GM12878 (cell line): ENCODE data around the gene DCTN2. TPM values are rescaled to one million over a fixed set of nuclear protein-coding genes. Genes with fewer than 3 reads are reported as not detected.

Experiments
- ATAC-seq: fragments of 200-7000 bp; cut with Tn5 transposase; 3 replicates; pipeline ENCODE4 v1.9.1; 2020; ENCODE audit warnings: mild to moderate bottlenecking, moderate library complexity
- BruUV-seq: library from RNA; stranded (reverse); fragments of 400-500 nt; replicated peaks from 2 replicates; lab custom pipeline; 2021; lab: Mats Ljungman, UMichigan
- CTCF ChIA-PET: fragments of 300-600 bp; sonication (Branson Sonifier 250); formaldehyde crosslinking; extraction: SDS; loops from one replicate; lab custom pipeline; 2021; ENCODE audit warnings: inconsistent platforms; lab: Yijun Ruan, JAX
- POLR2A ChIA-PET: fragments of 350-600 bp; formaldehyde crosslinking; extraction: SDS; loops from one replicate; lab custom pipeline; 2021; ENCODE audit warnings: inconsistent platforms; lab: Charles Lee
- RAD21 ChIA-PET: fragments of 300-600 bp; sonication (Branson Sonifier 250); formaldehyde crosslinking; loops from one replicate; lab custom pipeline; 2023; ENCODE audit warnings: antibody characterized with exemption; ENCODE audit not compliant: unreplicated experiment; lab: Charles Lee
- SMC1A ChIA-PET: fragments of 300-600 bp; sonication (Branson Sonifier 250); formaldehyde crosslinking; loops from one replicate; lab custom pipeline; 2023; ENCODE audit not compliant: unreplicated experiment, uncharacterized antibody; lab: Charles Lee
- DNase-seq: peaks from one replicate; pipeline ENCODE4 v3.0.0-alpha.2; 2011; ENCODE audit warnings: low read depth, low spot score
- FAIRE-seq: peaks from 3 replicates; lab custom pipeline; 2011; peaks lifted over from hg19 to GRCh38; lab: Jason Lieb, UNC
- H2AFZ ChIP-seq: 2 replicates; pipeline ENCODE4 v1.6.0; 2011; ENCODE audit warnings: low read depth, low read length, control low read depth; ENCODE audit not compliant: control insufficient read depth
- H3K27ac ChIP-seq: 2 replicates; pipeline ENCODE4 v1.5.1; 2011; ENCODE audit warnings: control low read depth; ENCODE audit not compliant: control insufficient read depth, insufficient read depth
- H3K27me3 ChIP-seq, 2 experiments: replicated peaks in 1 of 2; 2 replicates each; pipeline versions ENCODE4 v1.6.0 to v1.6.1; 2011; ENCODE audit warnings: low read length in 1 of 2; ENCODE audit not compliant: control insufficient read depth in 2 of 2, insufficient read depth in 2 of 2
- H3K36me3 ChIP-seq, 2 experiments: 2 replicates each; pipeline ENCODE4 v1.5.1; 2011; ENCODE audit warnings: low read length in 1 of 2; ENCODE audit not compliant: control insufficient read depth in 2 of 2, insufficient read depth in 2 of 2
- H3K4me1 ChIP-seq: 2 replicates; pipeline ENCODE4 v1.6.1; 2011; ENCODE audit warnings: mild to moderate bottlenecking, low read length, moderate library complexity, mixed read lengths; ENCODE audit not compliant: control insufficient read depth, insufficient read depth
- H3K4me2 ChIP-seq: 2 replicates; pipeline ENCODE4 v1.6.0; 2011; ENCODE audit warnings: control low read depth; ENCODE audit not compliant: control insufficient read depth, insufficient read depth
- H3K4me3 ChIP-seq: fragments of 200-600 bp; sonication (generic); 2 replicates; pipeline ENCODE4 v1.5.1; 2016
- H3K79me2 ChIP-seq: 2 replicates; pipeline ENCODE4 v1.6.0; 2011; ENCODE audit warnings: low read length; ENCODE audit not compliant: control insufficient read depth, insufficient read depth
- H3K9ac ChIP-seq: 2 replicates; pipeline ENCODE4 v1.8.0; 2011; ENCODE audit warnings: low read length, control low read depth, mixed read lengths; ENCODE audit not compliant: control insufficient read depth, insufficient read depth
- H3K9me3 ChIP-seq: replicated peaks from 3 replicates; pipeline ENCODE4 v1.5.1; 2011; ENCODE audit warnings: mild to moderate bottlenecking, low read length; ENCODE audit not compliant: control insufficient read depth, insufficient read depth
- H4K20me1 ChIP-seq: 2 replicates; pipeline ENCODE4 v1.6.0; 2011; ENCODE audit not compliant: control insufficient read depth, insufficient read depth
- E4F1 ChIP-seq: fragments of 450-650 bp; IDR thresholded peaks from 2 replicates; pipeline ENCODE4 v1.6.1; 2018; ENCODE audit warnings: borderline replicate concordance, mild to moderate bottlenecking; ENCODE audit not compliant: partially characterized antibody
- EED ChIP-seq: sonication (generic); IDR thresholded peaks from 2 replicates; pipeline ENCODE4 v1.6.1; 2016; ENCODE audit warnings: antibody characterized with exemption, low read depth
- EP300 ChIP-seq, 2 experiments: fragments of 150-350 bp in 1 of 2; IDR thresholded peaks; 2 replicates each; pipeline ENCODE4 v1.6.1; 2011 to 2012; ENCODE audit warnings: low read depth in 2 of 2, low read length in 2 of 2, borderline replicate concordance in 1 of 2, improper control_type of control experiment in 1 of 2, inconsistent platforms in 1 of 2; ENCODE audit not compliant: control insufficient read depth in 1 of 2
- HDAC6 ChIP-seq: fragments of 200-600 bp; sonication (generic); IDR thresholded peaks from one replicate; pipeline ENCODE4 v1.8.0; 2017; ENCODE audit warnings: antibody characterized with exemption; ENCODE audit not compliant: unreplicated experiment
- IKZF1 ChIP-seq: fragments of 450-650 bp; conservative IDR thresholded peaks from 2 replicates; pipeline ENCODE4 v1.6.1; 2017; ENCODE audit warnings: antibody characterized with exemption, mild to moderate bottlenecking
- LARP7 ChIP-seq: fragments of 450-650 bp; IDR thresholded peaks from 2 replicates; pipeline ENCODE4 v1.6.1; 2017; ENCODE audit warnings: mild to moderate bottlenecking
- PML ChIP-seq: IDR thresholded peaks from 2 replicates; pipeline ENCODE4 v1.6.1; 2012; ENCODE audit warnings: low read length, inconsistent platforms
- POLR2AphosphoS2 ChIP-seq: IDR thresholded peaks from 2 replicates; pipeline ENCODE4 v1.6.1; 2011; ENCODE audit warnings: low read depth, mild to moderate bottlenecking, low read length, improper control_type of control experiment, moderate library complexity
- RFX5 ChIP-seq: IDR thresholded peaks from 2 replicates; pipeline ENCODE4 v1.6.1; 2011; ENCODE audit warnings: low read depth, low read length, improper control_type of control experiment
- RUNX3 ChIP-seq: IDR thresholded peaks from 2 replicates; pipeline ENCODE4 v1.6.1; 2012; ENCODE audit warnings: low read length, inconsistent platforms
- SMAD5 ChIP-seq: IDR thresholded peaks from 2 replicates; pipeline ENCODE4 v1.6.1; 2016; ENCODE audit warnings: antibody characterized with exemption, low read depth
- SUZ12 ChIP-seq: fragments of 200-600 bp; sonication (generic); IDR thresholded peaks from one replicate; pipeline ENCODE4 v1.6.1; 2018; ENCODE audit warnings: antibody characterized with exemption, mild to moderate bottlenecking; ENCODE audit not compliant: unreplicated experiment
- TCF12 ChIP-seq: IDR thresholded peaks from 2 replicates; pipeline ENCODE4 v1.6.1; 2011; ENCODE audit warnings: low read depth, mild to moderate bottlenecking, low read length
- USF1 ChIP-seq: IDR thresholded peaks from 2 replicates; pipeline ENCODE4 v1.6.1; 2011; ENCODE audit warnings: borderline replicate concordance, low read depth, mild to moderate bottlenecking, moderate library complexity, mixed read lengths, low read length; ENCODE audit not compliant: insufficient read depth; ENCODE audit errors: extremely low read length
- YBX1 ChIP-seq: fragments of 450-650 bp; IDR thresholded peaks from 2 replicates; pipeline ENCODE4 v1.6.1; 2016; ENCODE audit warnings: antibody characterized with exemption
- WGBS: methylation state at CpG from one replicate; pipeline ENCODE4 v1.1.6; 2016; ENCODE audit warnings: low lambda C conversion rate; ENCODE audit not compliant: insufficient replicate concordance, insufficient coverage; ENCODE audit errors: missing lambda C conversion rate; 5-methylcytosine and 5-hydroxymethylcytosine counted together
- in situ Hi-C: fragments of 300-500 bp; cut with MboI; formaldehyde crosslinking; loops from 9 replicates; pipeline ENCODE4 v1.14.3; 2018; ENCODE audit warnings: mixed read lengths
- intact Hi-C: fragments of 100-400 bp; cut with micrococcal nuclease; formaldehyde crosslinking; loops from one replicate; pipeline ENCODE4 v1.14.2; 2022; ENCODE audit not compliant: unreplicated experiment
- polyA plus RNA-seq, 11 experiments: library from polyadenylated mRNA; depleted of rRNA in 4 of 11; unstranded in 6 of 11; stranded (reverse) in 5 of 11; fragments of >200 nt; fragmentation: Nextera tagmentation in 4 of 11; fragmentation: Illumina TruSeq in 1 of 11; extraction: Ambion mirVana in 4 of 11; extraction: Trizol in 1 of 11; gene quantifications; 1 replicate in 1 of 11; 2 replicates in 10 of 11; pipeline versions ENCODE4 v1.2.1 to v1.2.3, GENCODE V29; 2011 to 2016; ENCODE audit warnings: inconsistent platforms in 2 of 11, missing spikeins in 2 of 11, low read depth in 1 of 11
- total RNA-seq, 4 experiments: library from RNA; depleted of rRNA in 3 of 4; stranded (reverse); fragments of >200 nt in 3 of 4; fragmentation: Illumina TruSeq in 1 of 4; extraction: Trizol in 1 of 4; gene quantifications; 2 replicates each; pipeline versions ENCODE4 v1.2.1 to v1.2.3, GENCODE V29; 2013 to 2021

Gene DCTN2
- total and polyA plus RNA-seq, 10 of the 15 experiments (the other 5 are each of a cell fraction or from before 2014, with no cell fraction given): 32.3 to 171 (median 100) TPM

GRCh38 chr12:57590864-57591781, 44.1 kb upstream of the DCTN2 start, which contains the start of gene PIP4K2C:
Gene PIP4K2C, plus strand, starts transcription at chr12:57591192. Its CDS starts 98 bp downstream, at chr12:57591290.
- in situ Hi-C loops (no loop called here), intact Hi-C loops (loop anchor here (5.0 kb wide), 1 partner anchor 101 kb away; the partner anchor contains the start of gene OS9)
- ChIA-PET CTCF (interaction anchor here (0.6 to 5.1 kb wide), 7 partner anchors 8 to 136 kb away, joined by 3 to 52 read pairs (median 5); partner anchors contain the start of genes INHBE and OS9), RAD21 (interaction anchor here (2.3 kb wide), 1 partner anchor 23 kb away, joined by 8 read pairs; no protein-coding TSS in a partner anchor), SMC1A (interaction anchor here (0.8 to 2.8 kb wide), 5 partner anchors 9 to 30 kb away, joined by 3 to 15 read pairs (median 5); no protein-coding TSS in a partner anchor), POLR2A (interaction anchor here (0.9 to 2.0 kb wide), 7 partner anchors 9 to 70 kb away, joined by 3 to 9 read pairs (median 3); partner anchors contain the start of genes ARHGEF25 and DDIT3)
- Histone ChIP-seq H3K27ac (peak within 1 kb of the TSS; percentile 51), H3K36me3 (no peaks in the 10 kb centered on the region), H3K4me2 (peak within 1 kb of the TSS; percentile 99), H4K20me1 (no peaks in the 10 kb centered on the region), H3K27me3 (no peaks in the 10 kb centered on the region), H2AFZ (peak within 1 kb of the TSS; percentile 93), H3K79me2 (peaks cover 7% of the 10 kb centered on the region), H3K4me3 (peak within 1 kb of the TSS; percentile 98), H3K4me1 (peaks cover 4% of the 10 kb centered on the region; the same call in 1 of the 2 replicates), H3K9me3 (no peaks in the 10 kb centered on the region), H3K9ac (peak within 1 kb of the TSS; percentile 67)
- peak; percentile 86 for FAIRE-seq
- WGBS: under 1% methylated on average over 67 of the region's 69 CpGs
- TSS peak; percentile 65 for BruUV-seq
- peak; percentile 99 for ATAC-seq
- DNase-seq: peak; percentile 44
- peak; percentile 65 for TF ChIP-seq IKZF1
- TF ChIP-seq EP300 (IDR thresholded peaks at IDR 0.05; ENCODE audit: borderline replicate concordance in 1 of 2, control insufficient read depth in 1 of 2, low read depth in 2 of 2, low read length in 2 of 2): no peak
- no peak for TF ChIP-seq EED
- peak; percentile 61; the same call in 1 of the 2 replicates for TF ChIP-seq PML
- TF ChIP-seq POLR2AphosphoS2: no peak; the same call in 1 of the 2 replicates
- TF ChIP-seq SMAD5: 0 out of 2 replicates have a peak, but pooled peaks have one; percentile 21
- TF ChIP-seq USF1: peak; percentile 97
- no peak for TF ChIP-seq SUZ12
- TF ChIP-seq RFX5: 0 out of 2 replicates have a peak, but pooled peaks have one; percentile 6
- 0 out of 2 replicates have a peak, but pooled peaks have one; percentile 4 for TF ChIP-seq TCF12
- TF ChIP-seq RUNX3: 0 out of 2 replicates have a peak, but pooled peaks have one; percentile 3
- no peak for TF ChIP-seq HDAC6
- TF ChIP-seq LARP7: peak; percentile 75; the same call in 1 of the 2 replicates
- peak; percentile 57 for TF ChIP-seq E4F1
- TF ChIP-seq YBX1: no peak
